AG04450 (cell line): ENCODE measurements around the gene FNDC7. TPM values are rescaled to one million over a fixed set of nuclear protein-coding genes. Genes with fewer than 3 reads are reported as not detected.

Experiments
- CTCF ChIA-PET: fragments of 300-600, 350-600 bp; formaldehyde crosslinking; extraction: SDS; loops from one replicate; lab custom pipeline; 2022; ENCODE audit warnings: antibody characterized with exemption, inconsistent platforms; lab: Charles Lee
- POLR2A ChIA-PET: fragments of 350-600 bp; formaldehyde crosslinking; extraction: SDS; loops from one replicate; lab custom pipeline; 2021; ENCODE audit warnings: antibody characterized with exemption, inconsistent platforms; lab: Yijun Ruan, JAX
- DNase-seq: peaks from one replicate; pipeline ENCODE4 v3.0.0-alpha.2; 2011; ENCODE audit warnings: low read depth, low spot score
- H3K27ac ChIP-seq: one replicate; pipeline ENCODE4 v1.5.1; 2012; ENCODE audit warnings: low read depth, low read length, control low read depth
- H3K27me3 ChIP-seq: one replicate; pipeline ENCODE4 v1.6.0; 2012; ENCODE audit warnings: low read length; ENCODE audit not compliant: control insufficient read depth, insufficient read depth
- H3K4me3 ChIP-seq: 2 replicates; pipeline ENCODE4 v1.5.1; 2011; ENCODE audit warnings: mild to moderate bottlenecking, low read depth, low read length, control low read depth
- H3K9me3 ChIP-seq: 2 replicates; pipeline ENCODE4 v1.5.1; 2012; ENCODE audit warnings: low read length; ENCODE audit not compliant: control insufficient read depth, insufficient read depth
- CTCF ChIP-seq: IDR thresholded peaks from 2 replicates; pipeline ENCODE4 v1.5.1; 2011; ENCODE audit warnings: low read depth, low read length, control low read depth, inconsistent platforms
- polyA plus RNA-seq: library from polyadenylated mRNA; depleted of rRNA; stranded (reverse); fragments of >200 nt; gene quantifications from 2 replicates; pipeline ENCODE4 v1.2.3, GENCODE V29; 2011; rRNA removed

FNDC7 gene
- polyA plus RNA-seq, 1 experiment, result not detected

GRCh38 chr1:108791790-108792189 lies 79.1 kb downstream of the FNDC7 start:
- ChIA-PET POLR2A (no interaction called here), CTCF (interaction anchor here (1.2 kb wide), 1 partner anchor 36 kb away, joined by 5 read pairs; no protein-coding TSS in a partner anchor)
- Histone ChIP-seq H3K4me3 (no peak overlapping the region), H3K9me3 (no peaks in the 10 kb centered on the region), H3K27ac (no peak overlapping the region), H3K27me3 (no peaks in the 10 kb centered on the region)
- no peak for TF ChIP-seq CTCF
- no peak for DNase-seq

Other genes with a start within 250 kb of the FNDC7 start
- gene EEIG2, start 152.8 kb upstream of the FNDC7 start, polyA plus RNA-seq, result 4.4 and 6.1 TPM in 2 replicates
- gene HENMT1, start 51.8 kb upstream of the FNDC7 start, polyA plus RNA-seq, result 2.2 and 2.3 TPM in 2 replicates
- gene PRPF38B, start 20.6 kb upstream of the FNDC7 start, polyA plus RNA-seq, result 23.4 and 35.6 TPM in 2 replicates
- 25.5 and 44.0 TPM in 2 replicates for gene STXBP3, start 33.8 kb downstream of the FNDC7 start, polyA plus RNA-seq
- 0.45 and 0.86 TPM in 2 replicates for gene AKNAD1, start 144.2 kb downstream of the FNDC7 start, polyA plus RNA-seq
- gene GPSM2, start 164.1 kb downstream of the FNDC7 start, polyA plus RNA-seq, result 10.0 and 14.3 TPM in 2 replicates